COLO668 (cell line): ENCODE measurements around the gene CCDC40.
A peak's percentile ranks its signal among the peaks of the same experiment; 100 is the strongest.
"Not testable (repeated sequence)": the region's sequence is repeated elsewhere in the genome, so short reads cannot be mapped to it uniquely, and the experiment has no call there.

Experiments used
- DNase-seq: peaks from one replicate; lab custom pipeline; 2025; ENCODE audit not compliant: unreplicated experiment; lab: John Stamatoyannopoulos, UW

CCDC40 gene

DNA sequence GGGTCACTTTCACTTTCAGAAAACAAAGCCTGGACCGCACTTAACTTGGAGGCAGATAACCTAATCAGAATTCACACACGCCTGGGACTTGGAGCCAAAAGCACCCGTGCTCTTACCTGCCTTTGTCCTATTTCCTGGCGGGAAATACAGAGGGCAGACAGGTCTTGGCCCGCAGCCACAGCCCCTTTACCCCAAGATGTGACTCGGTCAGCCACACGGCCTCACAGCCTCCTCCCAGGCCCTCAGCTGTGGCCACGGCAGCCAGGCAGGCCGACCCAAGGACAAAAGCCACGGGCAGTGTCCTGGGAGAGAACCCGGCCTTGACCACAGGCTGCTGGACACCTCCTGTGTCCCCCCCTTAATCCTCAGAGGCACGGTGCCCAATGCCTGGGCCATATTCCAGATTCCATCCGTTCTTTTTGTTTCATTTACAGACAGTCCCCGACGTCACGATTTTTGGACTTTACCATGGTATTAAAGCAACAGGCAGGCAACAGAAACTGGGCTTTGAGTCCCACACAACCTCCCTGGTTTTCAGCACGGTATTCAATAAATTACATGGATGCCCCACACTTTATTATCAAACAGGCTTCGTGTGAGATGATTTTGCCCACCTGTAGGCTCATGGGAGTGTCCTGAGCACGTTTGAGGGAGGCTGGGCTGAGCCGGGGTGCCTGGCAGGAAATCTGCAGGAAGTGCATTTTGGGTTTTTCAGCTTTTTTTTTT is 34.8 kb downstream of the CCDC40 start:
- DNase-seq = no peak

DNA sequence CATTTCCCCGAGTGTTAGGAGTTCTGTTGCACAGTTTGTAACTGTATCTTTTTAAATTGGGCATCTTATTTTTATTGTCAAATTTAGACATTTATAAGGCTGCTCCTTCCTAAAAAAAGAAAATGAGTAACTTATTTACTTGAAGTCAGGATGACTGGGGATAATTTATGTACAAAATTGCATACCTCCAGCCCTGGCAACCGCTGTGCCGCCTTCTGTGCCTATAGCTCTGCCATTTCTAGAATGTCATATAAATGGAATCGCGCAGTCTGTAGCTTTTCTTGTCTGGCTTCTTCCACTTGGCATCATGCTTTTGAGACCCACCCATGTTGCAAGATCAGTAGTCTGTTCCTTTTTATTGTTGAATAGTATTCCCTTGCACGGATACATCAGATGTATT is 36.0 kb downstream of the CCDC40 start:
- no peak for DNase-seq

DNA sequence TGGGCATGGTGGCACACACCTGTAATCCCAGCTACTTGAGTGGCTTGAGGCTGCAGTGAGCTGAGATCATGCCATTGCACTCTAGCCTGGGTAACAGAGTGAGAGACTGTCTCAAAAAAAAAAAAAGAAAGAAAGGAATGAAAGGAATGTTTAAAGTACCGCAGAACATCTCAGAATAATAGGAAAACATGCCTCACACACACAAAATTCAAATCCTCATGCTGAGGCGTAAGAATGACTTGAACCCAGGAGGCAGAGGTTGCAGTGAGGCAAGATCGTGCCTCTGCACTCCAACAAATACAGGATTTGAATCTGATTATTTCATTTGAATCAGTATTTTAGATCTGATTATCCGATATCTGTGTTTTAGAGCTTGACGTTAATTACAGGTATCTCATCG is 43.6 kb downstream of the CCDC40 start:
- DNase-seq = no peak

DNA sequence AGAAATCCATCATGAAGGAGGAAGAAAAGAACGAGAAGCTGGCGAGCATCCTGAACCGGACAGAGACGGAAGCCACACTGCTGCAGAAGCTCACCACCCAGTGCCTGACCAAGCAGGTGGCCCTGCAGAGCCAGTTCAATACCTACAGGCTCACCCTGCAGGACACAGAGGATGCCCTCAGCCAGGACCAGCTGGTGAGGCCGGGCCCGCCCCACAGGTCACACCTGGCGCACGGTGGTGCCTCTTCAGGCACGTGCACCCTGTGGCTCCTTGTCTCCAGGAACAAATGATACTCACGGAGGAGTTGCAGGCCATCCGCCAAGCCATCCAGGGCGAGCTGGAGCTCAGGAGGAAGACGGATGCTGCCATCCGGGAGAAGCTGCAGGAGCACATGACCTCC is 45.2 kb downstream of the CCDC40 start:
- DNase-seq = peak; percentile 2

DNA sequence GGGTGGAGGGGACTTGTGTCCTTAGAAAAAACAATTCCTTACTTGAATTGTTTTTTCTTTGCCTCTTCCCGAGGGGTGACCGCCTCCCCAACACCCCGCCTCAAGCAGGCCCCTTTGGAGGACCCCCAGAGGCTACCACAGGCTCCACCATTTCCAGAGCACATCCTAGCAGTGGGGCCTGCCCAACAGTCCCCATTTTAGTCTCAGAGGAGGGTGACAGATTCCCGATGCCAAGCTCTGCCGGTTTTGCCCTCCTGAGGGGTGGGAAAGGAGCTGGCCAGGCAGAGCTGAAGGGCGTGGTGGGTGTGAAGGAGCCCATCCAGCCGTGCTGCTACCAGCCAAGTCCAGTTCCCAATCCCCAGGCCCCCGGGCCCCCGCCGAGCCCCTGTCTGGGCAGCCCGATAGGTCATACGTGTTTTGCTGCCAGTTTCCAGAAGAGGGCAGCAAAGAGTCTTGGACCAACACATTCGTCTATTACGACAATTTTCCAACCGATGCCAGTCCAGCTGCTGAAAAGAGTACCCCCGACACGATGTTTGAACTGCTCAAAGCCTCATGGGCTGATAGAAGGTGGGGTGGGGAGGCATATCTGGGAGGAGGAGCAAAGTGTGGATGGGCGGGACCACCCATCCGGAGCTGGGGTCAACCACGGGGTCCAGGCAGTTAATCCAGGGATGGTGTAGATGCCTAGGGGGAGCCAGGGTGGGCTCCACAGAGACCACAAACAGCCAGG is 46.1 kb downstream of the CCDC40 start:
- DNase-seq = peak; percentile 49

DNA sequence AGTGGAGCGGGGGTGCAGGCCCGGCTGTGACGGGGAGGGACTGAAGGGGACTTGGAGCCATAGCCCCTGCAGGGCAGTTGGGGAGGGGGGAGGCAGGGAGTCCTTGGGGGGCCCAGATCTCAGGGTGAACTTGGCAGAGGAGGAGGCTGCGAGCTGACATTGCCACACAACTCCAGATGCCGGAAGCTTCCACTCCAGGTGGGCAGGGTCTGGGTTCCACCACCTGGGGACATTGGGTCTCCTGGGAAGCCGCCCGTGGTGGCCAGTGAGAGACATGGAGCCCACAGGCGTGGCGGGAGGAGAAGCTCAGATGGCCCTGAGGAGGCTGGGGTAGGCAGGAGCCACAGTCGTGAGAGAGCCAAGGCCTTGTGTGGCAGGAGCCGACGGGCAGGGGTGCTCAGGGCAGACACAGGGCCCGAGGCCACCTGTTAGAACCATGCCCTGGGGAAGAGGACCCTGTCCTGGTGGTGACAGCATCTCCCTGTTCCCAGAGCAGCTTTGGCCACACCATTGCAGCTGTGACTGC is 46.8 kb downstream of the CCDC40 start:
- DNase-seq = no peak

DNA sequence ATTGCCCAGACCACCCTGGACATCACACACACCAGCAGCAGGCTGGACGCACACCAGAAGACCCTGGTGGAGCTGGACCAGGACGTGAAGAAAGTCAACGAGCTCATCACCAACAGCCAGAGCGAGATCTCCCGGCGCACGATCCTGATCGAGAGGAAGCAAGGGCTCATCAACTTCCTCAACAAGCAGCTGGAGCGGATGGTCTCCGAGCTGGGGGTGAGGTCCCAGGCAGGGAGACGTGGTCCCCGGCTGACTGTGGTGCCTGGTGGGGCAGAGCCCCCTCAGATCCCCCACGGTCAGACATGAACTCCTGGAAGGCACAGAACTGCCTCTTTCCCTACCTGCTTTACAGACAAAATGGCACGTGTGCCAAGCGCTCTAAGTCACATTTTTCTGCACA is 48.3 kb downstream of the CCDC40 start:
- DNase-seq = no peak

DNA sequence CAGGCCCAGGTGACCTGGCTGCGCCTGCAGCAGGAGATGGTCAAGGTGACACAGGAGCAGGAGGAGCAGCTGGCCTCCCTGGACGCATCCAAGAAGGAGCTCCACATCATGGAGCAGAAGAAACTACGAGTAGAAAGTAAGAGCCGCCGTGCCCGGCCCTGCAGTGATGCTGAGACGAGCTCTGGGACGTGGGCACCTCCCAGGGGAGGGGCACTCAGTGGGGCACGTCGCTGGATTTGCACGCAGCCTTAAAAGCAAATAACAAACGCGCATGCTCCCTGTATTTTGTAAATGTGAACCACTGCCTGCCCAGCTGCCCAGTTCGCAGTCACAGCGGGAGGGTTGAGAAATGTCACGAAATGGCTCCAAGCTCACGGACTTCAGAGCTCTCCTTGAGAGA is 49.6 kb downstream of the CCDC40 start:
- no peak for DNase-seq

DNA sequence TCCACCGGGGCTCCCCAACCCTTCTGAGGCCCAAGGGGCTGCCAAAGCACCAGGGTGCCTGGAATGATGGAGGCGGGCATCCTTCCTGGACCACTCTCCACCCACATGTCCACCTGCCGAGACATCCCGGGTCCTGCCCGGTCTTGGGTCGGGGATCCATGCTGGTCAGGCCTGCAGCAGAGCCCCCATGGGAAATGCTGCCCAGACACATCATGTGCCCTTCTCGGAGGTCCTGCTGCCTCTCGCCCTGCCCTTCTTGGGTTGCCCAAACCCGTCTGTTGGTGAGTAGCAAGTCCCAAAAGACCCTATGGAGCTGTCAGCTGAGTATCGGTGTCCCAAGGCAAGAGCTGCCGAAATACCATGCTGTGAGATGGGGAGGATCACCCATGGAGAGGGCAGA is 50.2 kb downstream of the CCDC40 start:
- DNase-seq = no peak

DNA sequence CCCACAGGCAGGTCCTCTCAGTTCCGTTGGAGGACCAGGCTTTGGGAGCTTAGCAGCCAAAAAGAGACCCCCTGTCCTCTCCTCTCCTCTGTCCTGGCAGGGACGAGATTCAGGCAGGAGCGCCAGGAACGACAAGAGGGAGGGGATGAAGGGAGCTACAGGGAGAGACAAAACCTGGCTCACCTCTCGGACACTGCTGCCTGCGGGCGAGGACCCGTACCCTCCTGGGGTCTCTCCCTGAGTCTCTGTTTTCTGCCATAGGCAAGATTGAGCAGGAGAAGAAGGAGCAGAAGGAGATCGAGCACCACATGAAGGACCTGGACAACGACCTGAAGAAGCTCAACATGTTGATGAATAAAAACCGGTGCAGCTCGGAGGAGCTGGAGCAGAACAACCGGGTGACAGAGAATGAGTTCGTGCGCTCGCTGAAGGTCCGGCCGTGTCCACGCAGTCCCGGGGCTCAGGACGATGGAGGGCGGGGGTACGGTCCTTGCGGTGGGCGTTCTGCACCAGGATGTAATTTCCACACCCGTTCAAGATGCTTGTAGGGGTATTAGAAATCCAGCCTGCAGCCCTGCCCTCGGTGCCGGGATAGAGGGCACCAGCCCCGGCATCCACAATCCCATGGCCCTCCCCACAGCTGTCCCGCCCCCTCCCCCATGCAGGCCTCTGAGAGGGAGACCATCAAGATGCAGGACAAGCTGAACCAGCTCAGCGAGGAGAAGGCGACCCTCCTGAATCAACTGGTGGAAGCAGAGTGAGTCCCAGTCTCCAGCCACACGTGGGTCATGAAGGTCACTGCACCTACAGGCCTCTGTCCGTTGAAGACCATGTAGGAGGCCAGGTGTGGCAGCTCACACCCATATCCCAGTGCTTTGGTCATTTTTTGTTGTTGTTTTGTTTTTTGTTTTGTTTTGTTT is 51.2 kb downstream of the CCDC40 start:
- no peak for DNase-seq

DNA sequence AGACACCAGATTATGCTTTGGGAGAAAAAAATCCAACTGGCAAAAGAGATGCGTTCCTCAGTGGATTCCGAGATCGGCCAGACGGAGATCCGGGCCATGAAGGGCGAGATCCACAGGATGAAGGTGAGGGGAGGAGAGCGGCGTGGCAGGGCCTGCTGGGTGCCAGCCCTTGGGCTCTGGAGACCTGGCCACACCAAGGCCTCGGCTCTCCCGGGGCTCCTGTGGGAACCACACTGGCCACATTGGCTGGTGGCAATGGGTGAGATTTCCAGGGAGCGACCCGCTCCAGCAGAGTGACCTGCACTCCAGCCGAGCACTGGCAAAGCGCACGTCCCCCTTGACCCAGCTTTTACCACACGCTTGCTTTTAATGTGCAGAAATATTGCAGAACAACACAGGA is 53.3 kb downstream of the CCDC40 start:
- DNase-seq = no peak

DNA sequence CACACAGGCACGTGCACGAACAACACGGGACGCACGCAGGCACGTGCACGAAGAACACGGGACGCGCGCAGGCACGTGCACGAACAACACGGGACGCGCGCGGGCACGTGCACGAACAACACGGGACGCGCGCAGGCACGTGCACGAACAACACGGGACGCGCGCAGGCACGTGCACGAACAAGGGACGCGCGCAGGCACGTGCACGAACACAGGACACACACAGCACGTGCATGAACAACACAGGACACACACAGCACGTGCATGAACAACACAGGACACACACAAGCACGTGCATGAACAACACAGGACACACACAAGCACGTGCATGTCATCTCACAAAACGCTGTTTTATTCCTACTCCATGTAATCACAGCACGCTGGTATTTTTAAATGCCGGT is 53.7 kb downstream of the CCDC40 start:
- DNase-seq = not testable (repeated sequence)

DNA sequence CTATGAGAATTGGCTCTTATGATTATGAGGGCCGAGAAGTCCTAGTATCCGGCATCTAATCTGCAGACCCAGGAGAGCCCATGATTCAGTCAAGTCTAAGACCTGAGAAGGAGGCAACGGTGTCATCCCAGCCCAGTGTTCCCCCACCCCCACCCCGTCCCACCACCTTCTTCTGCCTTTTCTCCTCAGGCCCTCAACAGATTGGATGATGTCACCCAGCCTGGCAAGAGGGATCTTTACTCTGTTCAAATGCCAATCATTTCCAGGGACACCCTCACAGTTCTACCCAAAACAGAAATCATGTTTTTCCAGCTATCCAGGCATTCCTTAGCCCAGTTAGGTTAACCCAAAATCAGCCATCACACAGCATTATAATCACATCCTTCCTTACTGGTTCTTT is 54.9 kb downstream of the CCDC40 start:
- DNase-seq = no peak

DNA sequence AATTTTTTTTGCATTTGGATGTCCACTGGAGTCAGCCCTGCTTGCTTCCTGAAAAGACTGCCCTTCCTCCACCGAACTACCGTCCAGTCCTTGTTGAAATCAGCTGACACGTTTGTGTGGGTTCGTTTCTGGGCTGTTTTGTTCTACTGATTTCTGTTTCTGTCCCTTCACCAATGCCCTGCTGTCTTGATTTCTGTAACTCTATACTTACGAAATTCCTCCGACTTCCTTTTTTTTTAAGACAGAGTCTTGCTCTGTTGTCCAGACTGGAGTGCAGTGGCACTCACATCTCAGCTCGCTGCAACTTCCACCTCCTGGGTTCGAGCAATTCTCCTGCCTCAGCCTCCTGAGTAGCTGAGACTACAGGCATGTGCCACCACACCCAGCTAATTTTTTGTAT is 56.5 kb downstream of the CCDC40 start:
- DNase-seq = no peak

DNA sequence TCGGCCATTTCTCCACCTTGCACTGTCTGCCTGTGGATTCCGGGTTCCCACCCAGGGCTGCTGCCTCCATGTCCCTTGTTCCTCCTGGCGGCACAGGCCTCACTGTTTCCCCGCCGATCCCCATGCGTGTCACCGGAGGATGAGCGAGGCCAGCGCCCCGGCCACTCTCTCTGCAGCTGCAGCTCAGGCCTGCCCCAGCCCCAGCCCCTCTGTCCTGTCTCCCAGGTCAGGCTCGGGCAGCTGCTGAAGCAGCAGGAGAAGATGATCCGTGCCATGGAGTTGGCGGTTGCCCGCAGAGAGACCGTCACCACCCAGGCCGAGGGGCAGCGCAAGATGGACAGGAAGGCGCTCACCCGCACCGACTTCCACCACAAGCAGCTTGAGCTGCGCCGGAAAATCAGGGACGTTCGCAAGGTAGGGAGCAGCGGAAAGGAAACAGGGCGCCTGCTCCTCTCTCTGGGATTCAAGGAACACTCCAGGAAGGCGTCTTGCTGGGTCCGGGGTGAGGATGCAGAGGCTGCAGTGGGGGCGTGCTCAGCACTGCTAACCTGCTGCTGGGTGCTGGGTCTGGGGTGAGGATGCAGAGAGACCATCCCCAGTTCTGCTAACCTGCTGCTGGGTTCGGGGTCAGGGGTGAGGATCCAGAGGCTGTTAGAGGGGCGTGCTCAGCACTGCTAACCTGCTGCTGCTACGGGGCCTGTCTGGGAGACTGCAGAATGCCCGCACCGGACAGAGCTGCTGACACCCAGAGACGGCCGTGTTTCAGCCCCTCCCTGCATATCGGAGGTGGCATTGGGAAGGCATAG is 58.8 kb downstream of the CCDC40 start:
- DNase-seq = no peak

DNA sequence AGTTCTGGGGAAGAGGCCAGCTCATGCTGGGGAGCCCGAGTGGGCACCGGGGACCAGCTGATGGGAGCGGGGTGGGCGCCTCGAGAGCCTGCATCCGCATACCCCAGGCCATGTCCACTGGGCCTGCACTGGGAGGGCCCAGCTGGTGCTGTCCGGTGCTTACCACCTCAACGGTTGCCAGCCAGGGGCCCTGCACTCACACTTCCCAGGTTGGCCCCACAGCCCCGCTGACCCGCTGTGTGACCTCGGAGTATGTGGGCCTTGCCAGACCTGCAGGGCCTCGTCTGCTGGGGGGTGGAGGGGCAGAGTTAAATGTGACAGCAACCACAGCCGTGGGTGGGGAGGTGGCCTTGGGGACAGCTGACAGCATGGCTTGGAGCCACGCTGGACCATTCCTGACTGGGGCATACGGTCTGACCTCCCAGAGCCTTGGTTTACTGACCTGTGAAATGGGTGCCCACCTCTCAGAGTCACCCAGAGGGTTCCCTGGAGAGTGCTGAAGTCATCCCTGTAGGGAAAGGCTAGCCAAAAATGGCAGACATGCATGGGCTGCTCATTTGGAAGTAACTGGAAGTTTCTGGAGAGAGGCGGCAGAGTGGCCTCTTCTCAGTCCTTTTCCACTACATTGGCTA is 59.5 kb downstream of the CCDC40 start:
- DNase-seq = no peak

DNA sequence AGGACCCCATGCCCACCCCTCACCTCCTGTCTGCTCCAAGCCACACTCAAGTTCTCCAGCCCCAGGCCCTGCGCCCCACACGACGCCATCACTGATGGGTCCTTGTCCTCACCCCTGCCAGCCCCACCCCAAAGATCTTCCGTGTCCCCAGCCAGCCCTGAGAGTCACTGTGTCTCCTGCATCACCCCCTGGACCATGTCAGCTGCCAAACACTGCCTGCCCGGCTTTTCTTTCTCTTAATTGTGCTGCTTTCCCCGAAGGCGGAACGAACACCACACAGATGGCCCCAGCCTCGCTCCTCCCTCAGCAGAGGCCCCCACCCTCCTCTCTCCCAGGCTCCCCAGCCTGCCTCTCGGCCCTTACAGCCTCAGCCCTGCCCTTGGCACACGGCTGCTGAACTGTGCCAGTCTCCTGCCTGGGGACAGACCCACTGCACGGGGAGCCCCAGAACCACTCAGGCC is 60.1 kb downstream of the CCDC40 start:
- DNase-seq = no peak

DNA sequence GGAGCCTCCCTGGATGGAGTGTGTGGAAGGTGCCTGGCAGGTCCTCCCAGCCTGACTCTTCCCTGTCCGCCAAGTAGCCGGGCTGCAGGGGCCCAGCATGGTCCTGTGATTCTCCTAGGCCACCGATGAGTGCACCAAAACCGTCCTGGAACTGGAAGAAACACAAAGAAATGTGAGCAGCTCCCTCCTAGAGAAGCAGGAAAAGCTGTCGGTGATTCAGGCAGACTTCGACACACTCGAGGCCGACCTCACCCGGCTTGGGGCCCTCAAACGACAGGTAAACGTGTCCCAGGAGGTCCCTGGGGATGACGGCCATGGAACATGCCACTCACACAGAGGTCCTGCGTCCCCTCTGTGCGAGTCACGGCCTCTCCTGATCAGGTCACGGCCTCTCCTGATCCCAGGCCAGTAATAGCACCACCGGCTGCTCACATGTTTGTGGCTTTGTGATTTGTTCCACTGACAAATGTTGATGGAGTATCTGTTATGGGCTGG is 60.7 kb downstream of the CCDC40 start:
- no peak for DNase-seq

DNA sequence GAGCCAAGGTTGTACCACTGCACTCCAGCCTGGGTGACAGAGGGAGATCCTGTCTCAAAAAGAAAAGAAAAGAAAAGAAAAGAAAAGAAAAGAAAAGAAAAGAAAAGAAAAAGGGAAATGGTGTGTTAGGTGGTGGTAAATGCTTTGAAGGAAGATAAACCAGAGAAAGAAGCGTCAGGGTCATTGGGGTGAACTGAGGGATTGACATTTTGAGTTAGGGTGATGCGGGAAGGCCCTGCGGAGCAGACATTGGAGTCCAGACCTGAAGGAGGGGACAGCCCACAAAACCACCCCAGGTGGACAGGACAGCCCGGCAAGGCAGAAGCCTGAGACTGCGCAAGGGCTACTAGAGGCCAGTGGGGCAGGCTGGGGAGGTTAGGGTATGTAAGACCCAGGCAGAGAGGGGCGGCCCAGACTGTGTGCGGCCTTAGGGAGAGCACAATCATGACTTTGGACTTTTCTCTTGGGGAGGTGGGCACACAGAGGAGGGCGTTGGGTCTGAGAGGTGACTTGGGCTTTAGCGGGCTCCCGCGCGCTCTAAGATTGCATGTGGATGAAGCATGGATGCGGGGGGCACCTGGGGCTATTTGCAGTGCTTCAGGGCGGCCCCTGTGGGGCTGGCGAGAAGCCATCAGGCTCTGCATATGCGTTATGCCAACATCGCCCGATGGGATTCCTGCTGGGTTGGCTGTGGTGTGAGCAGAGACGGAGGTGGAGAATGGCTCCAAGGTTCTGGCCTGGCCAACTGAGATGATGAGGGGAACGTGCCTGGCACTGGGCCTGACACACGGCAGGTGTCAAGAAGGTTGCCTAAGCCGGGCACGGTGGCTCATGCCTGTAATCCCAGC is 61.6 kb downstream of the CCDC40 start:
- DNase-seq = no peak
